GM13976 (cell line): ENCODE results near the gene TAS2R7.

ENCODE experiments used
- DNase-seq: peaks from one replicate; pipeline ENCODE4 v3.0.0; 2012; ENCODE audit warnings: low spot score
- CTCF ChIP-seq: IDR thresholded peaks from 2 replicates; pipeline ENCODE4 v1.5.1; 2012; ENCODE audit warnings: borderline replicate concordance, mild to moderate bottlenecking; ENCODE audit not compliant: insufficient read depth; ENCODE audit errors: extremely low read depth, missing control alignments, control extremely low read depth
- in situ Hi-C: fragments of 300-500 bp; cut with MboI; formaldehyde crosslinking; loops from one replicate; pipeline ENCODE4 v1.12.0; 2022; ENCODE audit warnings: low sequenced_read_pairs, mixed read lengths, inconsistent platforms; ENCODE audit not compliant: unreplicated experiment

TAS2R7 gene

GRCh38 chr12:10829994-10830393 lies 27.6 kb upstream of the TAS2R7 start:
- no peak for TF ChIP-seq CTCF
- in situ Hi-C loops: no loop called here
- no peak for DNase-seq

GRCh38 chr12:10826258-10826657 lies 23.8 kb upstream of the TAS2R7 start, which contains the start of gene TAS2R10:
TAS2R10 (minus strand) TSS chr12:10826358; CDS start chr12:10826269, 89 bp downstream.
- DNase-seq: no peak
- in situ Hi-C loops: no loop called here
- TF ChIP-seq CTCF: no peak

- TF ChIP-seq CTCF: no peak
- no peak for DNase-seq
- in situ Hi-C loops: no loop called here
Measured at GRCh38 chr12:10824957-10825356, 22.5 kb upstream of the TAS2R7 start.

- no peak for TF ChIP-seq CTCF
- no peak for DNase-seq
- in situ Hi-C loops: no loop called here
Measured at GRCh38 chr12:10811883-10812536, 9.6 kb upstream of the TAS2R7 start.

GRCh38 chr12:10810068-10810467 lies 7.6 kb upstream of the TAS2R7 start, which contains the start of gene TAS2R9:
TAS2R9 (minus strand) TSS chr12:10810168; CDS start chr12:10810075, 93 bp downstream.
- TF ChIP-seq CTCF: no peak
- in situ Hi-C loops: no loop called here
- no peak for DNase-seq

- DNase-seq: no peak
- in situ Hi-C loops: no loop called here
- no peak for TF ChIP-seq CTCF
Measured at GRCh38 chr12:10807186-10807585, 4.8 kb upstream of the TAS2R7 start, which contains the start of gene TAS2R8. TAS2R8 (minus strand) TSS chr12:10807286; CDS start chr12:10806980, 306 bp downstream.
